GM12892 (cell line): ENCODE measurements around the gene CHST15.

Experiments used
- DNase-seq: peaks from one replicate; pipeline ENCODE4 v3.0.0; 2011; ENCODE audit not compliant: insufficient read length
- FAIRE-seq: peaks from 2 replicates; lab custom pipeline; 2011; peaks lifted over from hg19 to GRCh38; lab: Jason Lieb, UNC
- POLR2A ChIP-seq: IDR thresholded peaks from 2 replicates; pipeline ENCODE4 v1.6.1; 2011; ENCODE audit warnings: low read depth, low read length, control low read depth
- POLR2AphosphoS5 ChIP-seq: IDR thresholded peaks from 2 replicates; pipeline ENCODE4 v1.6.1; 2011; ENCODE audit warnings: low read depth, low read length, control low read depth
- TAF1 ChIP-seq: IDR thresholded peaks from 2 replicates; pipeline ENCODE4 v1.6.1; 2011; ENCODE audit warnings: low read depth, mild to moderate bottlenecking, control low read depth, low read length, borderline replicate concordance

CHST15 gene

DNA sequence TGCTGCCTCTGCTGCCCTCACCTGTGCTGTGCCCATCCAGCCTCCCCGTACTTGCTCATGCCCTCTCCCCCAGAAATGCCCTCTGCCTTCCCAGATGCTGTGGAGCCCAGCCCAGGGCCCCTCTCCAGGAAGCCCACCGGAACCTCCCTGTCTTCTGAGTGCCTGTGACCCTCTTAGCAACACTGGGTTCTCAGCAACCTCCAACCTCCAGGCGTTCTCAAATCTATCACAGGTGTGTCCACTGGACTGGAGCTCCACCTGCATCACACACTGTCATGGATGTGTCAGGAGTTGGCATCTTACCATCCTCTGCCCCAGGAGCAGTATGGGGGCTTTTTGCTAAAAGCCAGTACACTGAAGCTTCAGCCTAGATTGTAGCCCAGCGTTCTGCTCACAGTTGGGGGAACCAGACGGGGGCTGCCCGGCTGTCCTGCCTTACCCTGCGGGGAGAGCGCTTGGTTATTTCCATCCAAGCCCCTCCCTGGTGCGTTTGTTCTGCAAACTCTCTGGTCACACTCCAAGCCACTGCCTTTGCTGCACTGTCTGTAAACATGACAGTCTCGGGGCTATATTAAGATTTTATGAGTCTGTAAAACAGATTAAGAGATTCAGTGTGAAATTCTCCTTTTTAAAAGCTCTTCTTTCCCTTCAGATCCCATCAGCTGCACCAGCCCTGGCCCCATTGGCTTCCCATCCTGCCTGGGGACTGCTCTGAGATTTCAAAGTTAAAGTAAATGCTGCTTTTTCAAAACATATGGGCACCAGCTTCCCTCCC is 130.5 kb downstream of the CHST15 start:
- FAIRE-seq, result no peak
- DNase-seq, result no peak
- no peak for TF ChIP-seq TAF1
- no peak for TF ChIP-seq POLR2A
- no peak for TF ChIP-seq POLR2AphosphoS5

GRCh38 chr10:123958241-123958640 is 135.2 kb downstream of the CHST15 start:
- TF ChIP-seq POLR2A (no peak), TAF1 (no peak), POLR2AphosphoS5 (no peak)
- no peak for FAIRE-seq
- DNase-seq, result no peak
